H9 (cell line): ENCODE data around the gene WDR83. TPM values are rescaled to one million over a fixed set of nuclear protein-coding genes. Genes with fewer than 3 reads are reported as not detected.
"Not testable (repeated sequence)": the region's sequence is repeated elsewhere in the genome, so short reads cannot be mapped to it uniquely, and the experiment has no call there.

Source experiments
- DNase-seq: peaks from one replicate; pipeline ENCODE4 v3.0.0-alpha.2; 2017
- H2AFZ ChIP-seq: one replicate; pipeline ENCODE4 v1.6.1; 2013; ENCODE audit warnings: mild to moderate bottlenecking, low read length, control low read depth, moderate library complexity
- H2AK5ac ChIP-seq: 2 replicates; pipeline ENCODE4 v1.6.1; 2013; ENCODE audit warnings: low read length, control low read depth, mixed read lengths; ENCODE audit not compliant: insufficient read length
- H2BK120ac ChIP-seq: one replicate; pipeline ENCODE4 v1.6.1; 2013; ENCODE audit warnings: low read depth, mild to moderate bottlenecking, low read length, control low read depth, inconsistent platforms; ENCODE audit not compliant: poor library complexity, severe bottlenecking
- H2BK12ac ChIP-seq: 2 replicates; pipeline ENCODE4 v1.6.1; 2013; ENCODE audit warnings: low read length, control low read depth, mixed read lengths, low read depth; ENCODE audit not compliant: insufficient read length
- H2BK15ac ChIP-seq: 2 replicates; pipeline ENCODE4 v1.6.1; 2013; ENCODE audit warnings: low read depth, low read length, control low read depth
- H2BK20ac ChIP-seq: one replicate; pipeline ENCODE4 v1.6.1; 2013; ENCODE audit warnings: low read depth, mild to moderate bottlenecking, low read length, control low read depth, inconsistent platforms; ENCODE audit not compliant: poor library complexity, severe bottlenecking
- H2BK5ac ChIP-seq: 2 replicates; pipeline ENCODE4 v1.6.1; 2013; ENCODE audit warnings: low read length, control low read depth, mixed read lengths; ENCODE audit not compliant: insufficient read length
- H3K14ac ChIP-seq: 2 replicates; pipeline ENCODE4 v1.6.1; 2013; ENCODE audit warnings: low read length, control low read depth; ENCODE audit not compliant: insufficient read depth
- H3K18ac ChIP-seq: 2 replicates; pipeline ENCODE4 v1.6.1; 2013; ENCODE audit warnings: low read depth, mild to moderate bottlenecking, mixed read lengths, low read length, control low read depth; ENCODE audit not compliant: insufficient read length
- H3K23ac ChIP-seq: 2 replicates; pipeline ENCODE4 v1.6.1; 2013; ENCODE audit warnings: low read length, control low read depth, mixed read lengths, low read depth; ENCODE audit not compliant: insufficient read length
- H3K23me2 ChIP-seq: 2 replicates; pipeline ENCODE4 v1.6.1; 2013; ENCODE audit warnings: low read depth, mild to moderate bottlenecking, mixed read lengths, low read length, control low read depth; ENCODE audit not compliant: insufficient read length, poor library complexity, severe bottlenecking
- H3K27ac ChIP-seq: 2 replicates; pipeline ENCODE4 v1.5.1; 2013; ENCODE audit warnings: low read length, control low read depth, mixed read lengths, low read depth; ENCODE audit not compliant: insufficient read length
- H3K27me3 ChIP-seq: 2 replicates; pipeline ENCODE4 v1.6.1; 2013; ENCODE audit warnings: low read length, control low read depth, inconsistent platforms; ENCODE audit not compliant: insufficient read depth
- H3K4ac ChIP-seq: 2 replicates; pipeline ENCODE4 v1.6.1; 2013; ENCODE audit warnings: low read depth, mild to moderate bottlenecking, control low read depth, inconsistent platforms, low read length, moderate library complexity
- H3K4me1 ChIP-seq: 2 replicates; pipeline ENCODE4 v1.6.1; 2013; ENCODE audit warnings: low read length, control low read depth, inconsistent platforms; ENCODE audit not compliant: insufficient read depth
- H3K4me2 ChIP-seq: 2 replicates; pipeline ENCODE4 v1.6.1; 2013; ENCODE audit warnings: low read length, control low read depth, mixed read lengths; ENCODE audit not compliant: insufficient read length, insufficient read depth
- H3K56ac ChIP-seq: 2 replicates; pipeline ENCODE4 v1.6.1; 2013; ENCODE audit warnings: low read depth, mild to moderate bottlenecking, mixed read lengths, low read length, control low read depth; ENCODE audit not compliant: insufficient read length
- H3K79me1 ChIP-seq: 2 replicates; pipeline ENCODE4 v1.6.1; 2013; ENCODE audit warnings: low read depth, mild to moderate bottlenecking, moderate library complexity, low read length, control low read depth, inconsistent platforms; ENCODE audit not compliant: insufficient read depth, poor library complexity, severe bottlenecking
- H3K79me2 ChIP-seq: 2 replicates; pipeline ENCODE4 v1.6.1; 2013; ENCODE audit warnings: low read length, control low read depth, inconsistent platforms; ENCODE audit not compliant: insufficient read depth
- H3K9ac ChIP-seq: 2 replicates; pipeline ENCODE4 v1.6.1; 2013; ENCODE audit warnings: low read length, control low read depth, mixed read lengths; ENCODE audit not compliant: insufficient read length; ENCODE audit errors: extremely low read depth
- H3K9me3 ChIP-seq: one replicate; pipeline ENCODE4 v1.6.1; 2013; ENCODE audit warnings: low read depth, low read length, inconsistent platforms; ENCODE audit not compliant: control insufficient read depth
- H3T11ph ChIP-seq: one replicate; pipeline ENCODE4 v1.6.1; 2013; ENCODE audit warnings: mild to moderate bottlenecking, low read length, control low read depth, inconsistent platforms
- H4K20me1 ChIP-seq: one replicate; pipeline ENCODE4 v1.6.1; 2013; ENCODE audit not compliant: control insufficient read depth, insufficient read length, insufficient read depth
- H4K5ac ChIP-seq: 2 replicates; pipeline ENCODE4 v1.6.1; 2013; ENCODE audit warnings: low read depth, mild to moderate bottlenecking, mixed read lengths, low read length, control low read depth; ENCODE audit not compliant: insufficient read length
- H4K8ac ChIP-seq: replicated peaks from 2 replicates; pipeline ENCODE4 v1.6.1; 2013; ENCODE audit warnings: low read length, control low read depth, mixed read lengths, low read depth; ENCODE audit not compliant: insufficient read length
- H4K91ac ChIP-seq: 2 replicates; pipeline ENCODE4 v1.6.1; 2013; ENCODE audit warnings: low read depth, mild to moderate bottlenecking, moderate library complexity, mixed read lengths, low read length, control low read depth; ENCODE audit not compliant: insufficient read length
- H3K27ac Mint-ChIP-seq, 3 experiments: 2 replicates in 2 of 3; 3 replicates in 1 of 3; pipeline ENCODE4 v1.8.0; 2020 to 2021; ENCODE audit warnings: mixed read lengths in 3 of 3, mild to moderate bottlenecking in 1 of 3, moderate library complexity in 1 of 3
- H3K27me3 Mint-ChIP-seq: 2 replicates; pipeline ENCODE4 v1.8.0; 2021; ENCODE audit warnings: low read depth, mild to moderate bottlenecking, moderate library complexity, mixed read lengths
- H3K36me3 Mint-ChIP-seq, 3 experiments: 2 replicates in 2 of 3; 3 replicates in 1 of 3; pipeline ENCODE4 v1.8.0; 2020 to 2021; ENCODE audit warnings: low read depth in 3 of 3, mixed read lengths in 3 of 3; ENCODE audit not compliant: insufficient read depth in 1 of 3
- H3K4me1 Mint-ChIP-seq, 2 experiments: 2 replicates each; pipeline ENCODE4 v1.8.0; 2020; ENCODE audit warnings: mixed read lengths in 2 of 2
- H3K4me3 Mint-ChIP-seq, 2 experiments: 2 replicates in 1 of 2; 3 replicates in 1 of 2; pipeline ENCODE4 v1.8.0; 2020 to 2021; ENCODE audit warnings: mild to moderate bottlenecking in 2 of 2, mixed read lengths in 2 of 2, moderate library complexity in 1 of 2
- H3K9me3 Mint-ChIP-seq, 2 experiments: 2 replicates in 1 of 2; 3 replicates in 1 of 2; pipeline ENCODE4 v1.8.0; 2020; ENCODE audit warnings: mild to moderate bottlenecking in 2 of 2, mixed read lengths in 2 of 2, moderate library complexity in 1 of 2
- WGBS: extraction: QIAGEN DNeasy Blood & Tissue Kit; methylation state at CpG from one replicate; pipeline ENCODE4 v1.1.7; 2013; ENCODE audit warnings: missing lambda C conversion rate, low lambda C conversion rate, mixed read lengths; ENCODE audit not compliant: insufficient read length; ENCODE audit errors: extremely low coverage; 5-methylcytosine and 5-hydroxymethylcytosine counted together
- total RNA-seq: library from RNA; stranded (reverse); gene quantifications from 2 replicates; pipeline ENCODE4 v1.2.1, GENCODE V29; 2021
- TF ChIP-seq, protein P1 (sequence below): fragments of 200-600 bp; sonication (generic); conservative IDR thresholded peaks from 3 replicates; pipeline ENCODE4 v1.8.0; 2021; ENCODE audit warnings: antibody characterized with exemption, mild to moderate bottlenecking

Gene WDR83
- total RNA-seq, 1 experiment from 2014 or later: 21.0 TPM

DNA sequence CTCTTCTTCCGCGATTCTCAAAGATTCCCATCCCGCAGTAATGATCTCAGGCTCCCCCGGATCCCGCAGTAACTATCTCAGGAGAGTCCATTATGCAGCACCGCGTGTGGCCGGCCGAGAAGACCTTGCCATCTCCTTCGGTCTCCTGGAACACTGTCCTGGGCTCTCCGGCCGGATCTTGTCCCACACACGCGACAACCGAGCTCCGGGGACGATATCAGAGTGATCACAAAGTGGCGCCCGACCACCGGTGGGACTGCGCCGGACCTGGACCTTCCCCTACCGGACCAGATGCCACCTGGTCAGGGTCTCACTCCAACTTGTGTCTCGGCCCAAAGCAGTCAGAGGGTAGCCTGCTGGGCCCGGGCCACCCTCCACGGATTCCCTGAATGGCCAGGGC is 24.1 kb upstream of the WDR83 start:
- WGBS: no CpG with 5 or more reads among the region's 26 CpGs
- no peak overlapping the region for H2BK5ac ChIP-seq
- H3K4me2 ChIP-seq: no peak overlapping the region
- no peak overlapping the region for H2BK20ac ChIP-seq
- peaks cover 2 to 12% (median 5%) of the 10 kb centered on the region in 3 experiments; a peak in 4 of 7 replicates for H3K36me3 Mint-ChIP-seq
- H4K5ac ChIP-seq: no peak overlapping the region
- no peaks in the 10 kb centered on the region for H3K79me2 ChIP-seq
- peaks cover 4% of the 10 kb centered on the region for H3K23me2 ChIP-seq
- H3K4me1 ChIP-seq: no peaks in the 10 kb centered on the region
- peaks cover 3 to 4% of the 10 kb centered on the region in 2 experiments; a peak in 4 of 5 replicates for H3K9me3 Mint-ChIP-seq
- H2AK5ac ChIP-seq: no peak overlapping the region
- no peak overlapping the region for H3K23ac ChIP-seq
- no peak overlapping the region for H4K8ac ChIP-seq
- H2AFZ ChIP-seq: no peak overlapping the region
- no peak overlapping the region for H3K27ac Mint-ChIP-seq
- H3K18ac ChIP-seq: no peak overlapping the region
- TF ChIP-seq, protein P1, sequence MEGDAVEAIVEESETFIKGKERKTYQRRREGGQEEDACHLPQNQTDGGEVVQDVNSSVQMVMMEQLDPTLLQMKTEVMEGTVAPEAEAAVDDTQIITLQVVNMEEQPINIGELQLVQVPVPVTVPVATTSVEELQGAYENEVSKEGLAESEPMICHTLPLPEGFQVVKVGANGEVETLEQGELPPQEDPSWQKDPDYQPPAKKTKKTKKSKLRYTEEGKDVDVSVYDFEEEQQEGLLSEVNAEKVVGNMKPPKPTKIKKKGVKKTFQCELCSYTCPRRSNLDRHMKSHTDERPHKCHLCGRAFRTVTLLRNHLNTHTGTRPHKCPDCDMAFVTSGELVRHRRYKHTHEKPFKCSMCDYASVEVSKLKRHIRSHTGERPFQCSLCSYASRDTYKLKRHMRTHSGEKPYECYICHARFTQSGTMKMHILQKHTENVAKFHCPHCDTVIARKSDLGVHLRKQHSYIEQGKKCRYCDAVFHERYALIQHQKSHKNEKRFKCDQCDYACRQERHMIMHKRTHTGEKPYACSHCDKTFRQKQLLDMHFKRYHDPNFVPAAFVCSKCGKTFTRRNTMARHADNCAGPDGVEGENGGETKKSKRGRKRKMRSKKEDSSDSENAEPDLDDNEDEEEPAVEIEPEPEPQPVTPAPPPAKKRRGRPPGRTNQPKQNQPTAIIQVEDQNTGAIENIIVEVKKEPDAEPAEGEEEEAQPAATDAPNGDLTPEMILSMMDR: no peak
- no peak overlapping the region for H4K91ac ChIP-seq
- H3K27me3 ChIP-seq: no peaks in the 10 kb centered on the region
- H4K20me1 ChIP-seq: no peaks in the 10 kb centered on the region
- H3K56ac ChIP-seq: no peak overlapping the region
- H3K9me3 ChIP-seq: no peaks in the 10 kb centered on the region
- peaks cover 12% of the 10 kb centered on the region for H3K27me3 Mint-ChIP-seq
- peaks cover 2 to 5% of the 10 kb centered on the region in 2 experiments; a peak in 1 of 4 replicates for H3K4me1 Mint-ChIP-seq
- no peak for DNase-seq
- no peaks in the 10 kb centered on the region for H3K79me1 ChIP-seq
- H3K27ac ChIP-seq: no peak overlapping the region
- no peak overlapping the region for H3K14ac ChIP-seq
- H3T11ph ChIP-seq: no peak overlapping the region
- H3K4ac ChIP-seq: no peak overlapping the region
- H2BK12ac ChIP-seq: no peak overlapping the region
- H2BK120ac ChIP-seq: no peak overlapping the region
- H3K9ac ChIP-seq: no peak overlapping the region
- H3K4me3 Mint-ChIP-seq: no peak overlapping the region
- no peak overlapping the region for H2BK15ac ChIP-seq

DNA sequence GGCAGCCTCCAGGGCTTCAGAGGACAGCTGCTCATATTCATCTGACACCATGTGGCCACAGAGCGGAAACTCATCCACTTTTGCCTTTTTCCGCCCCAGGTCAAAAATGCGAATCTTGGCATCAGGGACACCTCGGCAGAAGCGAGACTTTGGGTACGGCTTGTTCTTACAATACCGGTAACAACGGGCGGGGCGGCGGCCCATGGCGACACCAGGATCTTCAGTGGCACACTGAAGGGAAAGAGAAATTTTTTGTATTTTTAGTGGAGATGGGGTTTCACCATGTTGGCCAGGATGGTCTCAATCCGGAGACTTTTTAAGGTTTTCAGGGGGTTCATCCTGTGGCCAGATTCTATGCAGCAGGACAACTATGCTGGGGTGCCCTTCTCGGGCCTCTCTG is 22.9 kb upstream of the WDR83 start:
- no CpG with 5 or more reads among the region's 14 CpGs for WGBS
- not testable (repeated sequence) for H3K23ac ChIP-seq, H2BK20ac ChIP-seq, H3K27me3 ChIP-seq, H3K14ac ChIP-seq, H3K4me3 Mint-ChIP-seq, H3K4ac ChIP-seq, H3K27ac Mint-ChIP-seq, H3K79me1 ChIP-seq, H2BK120ac ChIP-seq, H2AK5ac ChIP-seq, H3K27ac ChIP-seq, H2BK5ac ChIP-seq, H2BK12ac ChIP-seq, H3K9ac ChIP-seq, H3K79me2 ChIP-seq, H3K27me3 Mint-ChIP-seq, H3T11ph ChIP-seq, H3K4me1 ChIP-seq, H4K20me1 ChIP-seq, H4K91ac ChIP-seq, H3K9me3 ChIP-seq, H4K5ac ChIP-seq, H3K18ac ChIP-seq, H2AFZ ChIP-seq, DNase-seq, H2BK15ac ChIP-seq, H4K8ac ChIP-seq, H3K4me1 Mint-ChIP-seq, H3K9me3 Mint-ChIP-seq, H3K23me2 ChIP-seq, H3K56ac ChIP-seq, H3K4me2 ChIP-seq
- peaks cover 2 to 12% (median 5%) of the 10 kb centered on the region in 3 experiments; a peak in 4 of 7 replicates for H3K36me3 Mint-ChIP-seq
